ENCODE data around the gene PGM5.

DNA sequence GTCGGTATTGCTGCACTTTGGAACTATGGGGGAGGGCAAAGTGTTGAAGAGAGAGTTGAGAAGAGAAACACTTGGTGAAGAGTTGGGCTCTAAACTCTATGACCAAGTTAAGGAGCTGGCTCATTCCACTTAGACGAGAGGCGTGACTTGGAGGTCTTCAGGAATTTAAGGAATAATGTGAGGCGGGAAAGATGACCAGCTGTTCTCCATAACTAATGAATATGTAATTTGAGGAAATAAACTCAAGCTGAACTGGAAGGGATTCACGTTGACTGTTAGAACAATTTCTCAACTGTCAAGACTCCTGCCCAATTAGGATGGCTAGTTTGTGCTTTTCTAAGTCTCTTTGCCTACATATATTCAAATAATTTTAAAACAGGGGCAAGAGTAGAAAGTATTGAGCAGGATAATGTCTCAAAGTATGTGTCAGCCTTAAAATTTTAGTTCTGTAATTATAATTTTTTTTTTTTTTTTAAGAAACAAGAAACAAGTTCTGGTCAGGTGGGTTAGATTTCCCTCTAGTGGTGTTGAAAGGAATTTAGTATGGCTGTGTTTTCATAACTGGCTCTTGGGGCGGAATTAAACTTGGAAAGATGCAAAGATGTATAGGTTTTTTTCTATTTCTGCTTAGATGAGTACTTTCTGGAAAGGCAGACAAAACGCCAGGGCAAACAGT lies 150.9 kb downstream of the PGM5 start:
- TF ChIP-seq, protein P1, sequence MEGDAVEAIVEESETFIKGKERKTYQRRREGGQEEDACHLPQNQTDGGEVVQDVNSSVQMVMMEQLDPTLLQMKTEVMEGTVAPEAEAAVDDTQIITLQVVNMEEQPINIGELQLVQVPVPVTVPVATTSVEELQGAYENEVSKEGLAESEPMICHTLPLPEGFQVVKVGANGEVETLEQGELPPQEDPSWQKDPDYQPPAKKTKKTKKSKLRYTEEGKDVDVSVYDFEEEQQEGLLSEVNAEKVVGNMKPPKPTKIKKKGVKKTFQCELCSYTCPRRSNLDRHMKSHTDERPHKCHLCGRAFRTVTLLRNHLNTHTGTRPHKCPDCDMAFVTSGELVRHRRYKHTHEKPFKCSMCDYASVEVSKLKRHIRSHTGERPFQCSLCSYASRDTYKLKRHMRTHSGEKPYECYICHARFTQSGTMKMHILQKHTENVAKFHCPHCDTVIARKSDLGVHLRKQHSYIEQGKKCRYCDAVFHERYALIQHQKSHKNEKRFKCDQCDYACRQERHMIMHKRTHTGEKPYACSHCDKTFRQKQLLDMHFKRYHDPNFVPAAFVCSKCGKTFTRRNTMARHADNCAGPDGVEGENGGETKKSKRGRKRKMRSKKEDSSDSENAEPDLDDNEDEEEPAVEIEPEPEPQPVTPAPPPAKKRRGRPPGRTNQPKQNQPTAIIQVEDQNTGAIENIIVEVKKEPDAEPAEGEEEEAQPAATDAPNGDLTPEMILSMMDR (IDR thresholded peaks at IDR 0.05; ENCODE audit: low read length) = peak; percentile 41; the same call in 1 of the 2 replicates
- TF ChIP-seq EZH2 (IDR thresholded peaks at IDR 0.05; ENCODE audit: borderline replicate concordance, low read length) = no peak
